ENCODE measurements around the gene PRAMEF1. TPM values are rescaled to one million over a fixed set of nuclear protein-coding genes. Genes with fewer than 3 reads are reported as not detected.

PRAMEF1 gene
- total and polyA plus RNA-seq, 10 of the 15 experiments (the other 5 are each of a cell fraction or from before 2014, with no cell fraction given), result not detected

- in situ Hi-C loops (cut with MboI) (no loop called here), intact Hi-C loops (cut with micrococcal nuclease; ENCODE audit: unreplicated experiment) (no loop called here)
- no peak overlapping the region for H3K27ac ChIP-seq (ENCODE audit: control insufficient read depth, insufficient read depth)
- ChIA-PET CTCF (interaction anchor here (0.6 kb wide), 1 partner anchor 361 kb away, joined by 4 read pairs; no protein-coding TSS in a partner anchor), POLR2A (no interaction called here), SMC1A (ENCODE audit: uncharacterized antibody, unreplicated experiment) (no interaction called here), RAD21 (ENCODE audit: unreplicated experiment) (no interaction called here)
- BruUV-seq (replicated peaks), result no TSS peak
- H3K36me3 ChIP-seq (ENCODE audit: control insufficient read depth in 2 of 2, insufficient read depth in 2 of 2, low read length in 1 of 2), result no peaks in the 10 kb centered on the region
- H3K4me3 ChIP-seq, result no peak overlapping the region
- H2AFZ ChIP-seq (ENCODE audit: control insufficient read depth, low read depth, low read length), result no peak overlapping the region
- no peak overlapping the region for H3K4me2 ChIP-seq (ENCODE audit: control insufficient read depth, insufficient read depth)
- no peak for DNase-seq (ENCODE audit: low read depth, low spot score)
- no peak overlapping the region for H3K9ac ChIP-seq (ENCODE audit: control insufficient read depth, insufficient read depth, low read length)
- no peaks in the 10 kb centered on the region for H4K20me1 ChIP-seq (ENCODE audit: control insufficient read depth, insufficient read depth)
- 13% methylated on average over 3 of the region's 3 CpGs for WGBS (ENCODE audit: insufficient coverage, insufficient replicate concordance, low lambda C conversion rate, missing lambda C conversion rate)
- H3K4me1 ChIP-seq (ENCODE audit: control insufficient read depth, insufficient read depth, low read length), result no peaks in the 10 kb centered on the region
- no peaks in the 10 kb centered on the region; a peak in 1 of 4 replicates for H3K27me3 ChIP-seq (replicated peaks in 1 of 2; ENCODE audit: control insufficient read depth in 2 of 2, insufficient read depth in 2 of 2, low read length in 1 of 2)
- H3K9me3 ChIP-seq (replicated peaks; ENCODE audit: control insufficient read depth, insufficient read depth, low read length), result no peaks in the 10 kb centered on the region; the same call in 2 of the 3 replicates
- FAIRE-seq, result no peak
- H3K79me2 ChIP-seq (ENCODE audit: control insufficient read depth, insufficient read depth, low read length), result no peaks in the 10 kb centered on the region
- no peak for ATAC-seq
- no peak for TF ChIP-seq BMI1 (IDR thresholded peaks at IDR 0.05; ENCODE audit: borderline replicate concordance)
- TF ChIP-seq, protein P1, sequence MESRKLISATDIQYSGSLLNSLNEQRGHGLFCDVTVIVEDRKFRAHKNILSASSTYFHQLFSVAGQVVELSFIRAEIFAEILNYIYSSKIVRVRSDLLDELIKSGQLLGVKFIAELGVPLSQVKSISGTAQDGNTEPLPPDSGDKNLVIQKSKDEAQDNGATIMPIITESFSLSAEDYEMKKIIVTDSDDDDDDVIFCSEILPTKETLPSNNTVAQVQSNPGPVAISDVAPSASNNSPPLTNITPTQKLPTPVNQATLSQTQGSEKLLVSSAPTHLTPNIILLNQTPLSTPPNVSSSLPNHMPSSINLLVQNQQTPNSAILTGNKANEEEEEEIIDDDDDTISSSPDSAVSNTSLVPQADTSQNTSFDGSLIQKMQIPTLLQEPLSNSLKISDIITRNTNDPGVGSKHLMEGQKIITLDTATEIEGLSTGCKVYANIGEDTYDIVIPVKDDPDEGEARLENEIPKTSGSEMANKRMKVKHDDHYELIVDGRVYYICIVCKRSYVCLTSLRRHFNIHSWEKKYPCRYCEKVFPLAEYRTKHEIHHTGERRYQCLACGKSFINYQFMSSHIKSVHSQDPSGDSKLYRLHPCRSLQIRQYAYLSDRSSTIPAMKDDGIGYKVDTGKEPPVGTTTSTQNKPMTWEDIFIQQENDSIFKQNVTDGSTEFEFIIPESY (IDR thresholded peaks at IDR 0.05), result no peak
- no peak for TF ChIP-seq SMAD1 (IDR thresholded peaks at IDR 0.05; ENCODE audit: low read depth, partially characterized antibody)
- no peak for TF ChIP-seq NR2F1 (conservative IDR thresholded peaks at IDR 0.05)
- TF ChIP-seq RUNX3 (IDR thresholded peaks at IDR 0.05; ENCODE audit: low read length), result no peak
- TF ChIP-seq ZNF592 (IDR thresholded peaks at IDR 0.05), result no peak
- no peak for TF ChIP-seq ZBTB4 (CRISPR knock-in tag; IDR thresholded peaks at IDR 0.05)
- no peak for TF ChIP-seq HDAC2 (IDR thresholded peaks at IDR 0.05)
- TF ChIP-seq BCL11A (IDR thresholded peaks at IDR 0.05; ENCODE audit: low read depth, low read length), result no peak
- TF ChIP-seq MTA3 (IDR thresholded peaks at IDR 0.05; ENCODE audit: borderline replicate concordance, low read length), result no peak
- TF ChIP-seq RELA (IDR thresholded peaks at IDR 0.05; ENCODE audit: borderline replicate concordance, partially characterized antibody), result no peak
- TF ChIP-seq RB1 (IDR thresholded peaks at IDR 0.05; ENCODE audit: borderline replicate concordance), result no peak
- TF ChIP-seq HDAC6 (IDR thresholded peaks at IDR 0.05; ENCODE audit: unreplicated experiment), result no peak
Observed at GRCh38 chr1:12745126-12745991, 45.8 kb upstream of the PRAMEF1 start.
